K562 (cell line): ENCODE data around the gene PRICKLE2. TPM values are rescaled to one million over a fixed set of nuclear protein-coding genes. Genes with fewer than 3 reads are reported as not detected.

Source experiments
- ATAC-seq: fragments of 200-7000 bp; cut with Tn5 transposase; 3 replicates; pipeline ENCODE4 v1.9.1; 2020; ENCODE audit warnings: moderate library complexity
- BruUV-seq: library from RNA; stranded (reverse); fragments of 400-500 nt; replicated peaks from 2 replicates; lab custom pipeline; 2021; lab: Mats Ljungman, UMichigan
- CTCF ChIA-PET: fragments of 300-600 bp; formaldehyde crosslinking; extraction: SDS; loops from one replicate; lab custom pipeline; 2021; ENCODE audit warnings: low intra/inter-chr PET ratio; lab: Yijun Ruan, JAX
- POLR2A ChIA-PET: fragments of 300-600, 350-650 bp; sonication (Branson Sonifier 250); formaldehyde crosslinking; extraction: SDS; loops from one replicate; lab custom pipeline; 2021; ENCODE audit warnings: antibody characterized with exemption, inconsistent platforms; lab: Yijun Ruan, JAX
- DNase-seq, 4 experiments: peaks; one replicate each; pipeline versions ENCODE4 v3.0.0 to v3.0.0-alpha.2; 2011 to 2018; ENCODE audit warnings: low spot score in 3 of 4, mixed read lengths in 3 of 4; ENCODE audit errors: extremely low read depth in 1 of 4
- FAIRE-seq: peaks from 2 replicates; lab custom pipeline; 2011; peaks lifted over from hg19 to GRCh38; lab: Jason Lieb, UNC
- H2AFZ ChIP-seq: 2 replicates; pipeline ENCODE4 v1.6.0; 2011; ENCODE audit warnings: low read depth, low read length, control low read depth, inconsistent platforms
- H3K27ac ChIP-seq: fragments of 200-600 bp; 3 replicates; pipeline ENCODE4 v1.8.0; 2011; ENCODE audit warnings: low read depth, mild to moderate bottlenecking, control low read depth, inconsistent platforms, low read length, moderate library complexity, mixed read lengths; ENCODE audit errors: extremely low read depth
- H3K27me3 ChIP-seq, 2 experiments: fragments of 300-600 bp in 1 of 2; 2 replicates in 1 of 2; 3 replicates in 1 of 2; pipeline versions ENCODE4 v1.6.0 to v1.8.0; 2011; ENCODE audit warnings: inconsistent platforms in 2 of 2, low read length in 2 of 2, mild to moderate bottlenecking in 1 of 2, mixed read lengths in 1 of 2, moderate library complexity in 1 of 2; ENCODE audit not compliant: control insufficient read depth in 2 of 2, insufficient read depth in 2 of 2
- H3K36me3 ChIP-seq: fragments of 300-600 bp; 3 replicates; pipeline ENCODE4 v1.8.0; 2011; ENCODE audit warnings: mild to moderate bottlenecking, low read length, inconsistent platforms; ENCODE audit not compliant: control insufficient read depth, insufficient read depth
- H3K4me1 ChIP-seq, 2 experiments: fragments of 200-600 bp in 1 of 2; replicated peaks in 1 of 2; 2 replicates in 1 of 2; 3 replicates in 1 of 2; pipeline versions ENCODE4 v1.5.1 to v1.8.0; 2011; ENCODE audit warnings: inconsistent platforms in 2 of 2, low read length in 2 of 2, mild to moderate bottlenecking in 1 of 2, mixed read lengths in 1 of 2, moderate library complexity in 1 of 2; ENCODE audit not compliant: control insufficient read depth in 2 of 2, insufficient read depth in 2 of 2
- H3K4me2 ChIP-seq: 2 replicates; pipeline ENCODE4 v1.6.1; 2011; ENCODE audit warnings: low read length, control low read depth, inconsistent platforms, mixed read lengths; ENCODE audit not compliant: insufficient read depth
- H3K4me3 ChIP-seq: fragments of 200-600 bp; sonication (generic), shearing (Covaris generic); 2 replicates; pipeline ENCODE4 v1.5.1; 2016; ENCODE audit warnings: control low read depth, inconsistent platforms
- H3K79me2 ChIP-seq: fragments of 200-600 bp; 3 replicates; pipeline ENCODE4 v1.8.0; 2011; ENCODE audit warnings: low read length, inconsistent platforms; ENCODE audit not compliant: control insufficient read depth, insufficient read depth
- H3K9ac ChIP-seq, 2 experiments: 2 replicates each; pipeline versions ENCODE4 v1.6.0 to v1.6.1; 2011; ENCODE audit warnings: low read depth in 2 of 2, low read length in 2 of 2, control low read depth in 1 of 2, inconsistent platforms in 1 of 2, mild to moderate bottlenecking in 1 of 2, mixed read lengths in 1 of 2; ENCODE audit not compliant: insufficient read depth in 1 of 2
- H3K9me1 ChIP-seq: one replicate; pipeline ENCODE4 v1.6.0; 2011; ENCODE audit warnings: inconsistent platforms, mild to moderate bottlenecking, low read length, moderate library complexity; ENCODE audit not compliant: control insufficient read depth, insufficient read depth
- H3K9me3 ChIP-seq: replicated peaks from 2 replicates; pipeline ENCODE4 v1.5.1; 2011; ENCODE audit warnings: low read depth, low read length, inconsistent platforms; ENCODE audit not compliant: control insufficient read depth, insufficient read depth
- H4K20me1 ChIP-seq: replicated peaks from 2 replicates; pipeline ENCODE4 v1.6.1; 2011; ENCODE audit warnings: low read length, inconsistent platforms, mixed read lengths; ENCODE audit not compliant: control insufficient read depth, insufficient read depth
- E2F3 ChIP-seq: fragments of 250-450 bp; sonication (Bioruptor Pico); IDR thresholded peaks from 2 replicates; pipeline ENCODE4 v1.4.0; 2020; ENCODE audit warnings: mild to moderate bottlenecking
- ELF2 ChIP-seq: fragments of 250-450 bp; sonication (Bioruptor Pico); IDR thresholded peaks from 2 replicates; pipeline ENCODE4 v1.5.0; 2021; ENCODE audit warnings: mild to moderate bottlenecking
- ETV5 ChIP-seq: sonication (generic); formaldehyde crosslinking; IDR thresholded peaks from 2 replicates; pipeline ENCODE4 v1.4.0; 2020; ENCODE audit warnings: low read depth, mild to moderate bottlenecking, missing genetic modification reagents
- PHF21A ChIP-seq: fragments of 450-650 bp; IDR thresholded peaks from 2 replicates; pipeline ENCODE4 v1.6.1; 2017; ENCODE audit warnings: low read depth, borderline replicate concordance
- PHF8 ChIP-seq: fragments of 200-600 bp; sonication (generic); IDR thresholded peaks from 2 replicates; pipeline ENCODE4 v1.6.1; 2012; ENCODE audit warnings: mixed run types, mild to moderate bottlenecking, inconsistent platforms, low read length, moderate library complexity, borderline replicate concordance
- SIX5 ChIP-seq, 2 experiments: IDR thresholded peaks; 2 replicates each; pipeline ENCODE4 v1.6.1; 2011; ENCODE audit warnings: low read length in 2 of 2, borderline replicate concordance in 1 of 2, low read depth in 1 of 2, mild to moderate bottlenecking in 1 of 2, moderate library complexity in 1 of 2; ENCODE audit not compliant: insufficient read depth in 1 of 2
- SPI1 ChIP-seq: IDR thresholded peaks from 2 replicates; pipeline ENCODE4 v1.6.1; 2011; ENCODE audit warnings: low read depth, low read length, control low read depth, borderline replicate concordance
- TBL1XR1 ChIP-seq, 2 experiments: IDR thresholded peaks; 2 replicates each; pipeline ENCODE4 v1.6.1; 2012; ENCODE audit warnings: improper control_type of control experiment in 2 of 2, low read length in 2 of 2, mild to moderate bottlenecking in 1 of 2
- ZBTB26 ChIP-seq: fragments of 450-650 bp; formaldehyde crosslinking; IDR thresholded peaks from 2 replicates; pipeline ENCODE4 v1.4.0; 2022; ENCODE audit warnings: missing genetic modification characterization
- ZFP36 ChIP-seq: fragments of 150-350 bp; IDR thresholded peaks from 2 replicates; pipeline ENCODE4 v1.6.1; 2018; ENCODE audit warnings: low read length, low read depth; ENCODE audit not compliant: partially characterized antibody
- ZFX ChIP-seq: sonication (generic); formaldehyde crosslinking; IDR thresholded peaks from 2 replicates; pipeline ENCODE4 v1.8.0; 2022; ENCODE audit warnings: mild to moderate bottlenecking, missing genetic modification reagents, moderate library complexity
- ZNF174 ChIP-seq: fragments of 250-450 bp; sonication (Bioruptor Pico); IDR thresholded peaks from 2 replicates; pipeline ENCODE4 v1.4.0; 2020; ENCODE audit warnings: mild to moderate bottlenecking
- ZNF445 ChIP-seq: fragments of 250-450 bp; sonication (Bioruptor Pico); IDR thresholded peaks from 2 replicates; pipeline ENCODE4 v1.4.0; 2020; ENCODE audit warnings: low read depth, mild to moderate bottlenecking, moderate library complexity
- WGBS: fragments of 100-300 bp; shearing (Covaris generic); methylation state at CpG from one replicate; pipeline ENCODE4 v1.1.6; 2016; ENCODE audit warnings: low coverage, mixed read lengths; ENCODE audit not compliant: insufficient coverage; ENCODE audit errors: missing lambda C conversion rate; 5-methylcytosine and 5-hydroxymethylcytosine counted together
- in situ Hi-C: fragments of 300-500 bp; cut with MboI; formaldehyde crosslinking; loops from 4 replicates; pipeline ENCODE4 v1.15.0; 2018; ENCODE audit warnings: inconsistent platforms, mixed read lengths
- intact Hi-C: fragments of 100-400 bp; cut with micrococcal nuclease; formaldehyde crosslinking; loops from 2 replicates; pipeline ENCODE4 v1.14.2; 2022
- polyA plus RNA-seq, 8 experiments: library from polyadenylated mRNA; depleted of rRNA in 4 of 8; stranded (reverse) in 5 of 8; unstranded in 3 of 8; fragments of >200 nt; fragmentation: Nextera tagmentation in 2 of 8; fragmentation: Illumina TruSeq in 1 of 8; extraction: Ambion mirVana in 2 of 8; extraction: Trizol in 1 of 8; gene quantifications; 2 replicates each; pipeline versions ENCODE4 v1.2.1 to v1.2.3, GENCODE V29; 2011 to 2014; ENCODE audit warnings: inconsistent platforms in 1 of 8, missing spikeins in 1 of 8
- total RNA-seq, 7 experiments: library from RNA; depleted of rRNA in 6 of 7; stranded (reverse); fragments of >200 nt in 6 of 7; fragmentation: Illumina TruSeq in 2 of 7; extraction: Trizol in 2 of 7; gene quantifications; 2 replicates each; pipeline versions ENCODE4 v1.2.1 to v1.2.3, GENCODE V29; 2011 to 2021; ENCODE audit warnings: low replicate concordance in 1 of 7

PRICKLE2 gene
- total and polyA plus RNA-seq, 9 of the 15 experiments (the other 6 are each of a cell fraction or from before 2014, with no cell fraction given), result 0.07 to 0.09 TPM; not detected in 7

GRCh38 chr3:64213224-64213878, 11.9 kb downstream of the PRICKLE2 start:
- no peak for FAIRE-seq
- DNase-seq, result no peak
- H3K79me2 ChIP-seq, result no peaks in the 10 kb centered on the region
- no TSS peak for BruUV-seq
- no peak overlapping the region for H3K4me3 ChIP-seq
- no peak overlapping the region for H3K27ac ChIP-seq
- intact Hi-C loops, result no loop called here
- in situ Hi-C loops, result no loop called here
- ATAC-seq, result no peak
- no peak overlapping the region for H3K9ac ChIP-seq
- H3K9me1 ChIP-seq, result no peaks in the 10 kb centered on the region
- no peaks in the 10 kb centered on the region for H3K4me1 ChIP-seq
- 0% methylated on average over 7 of the region's 9 CpGs for WGBS
- ChIA-PET POLR2A (no interaction called here), CTCF (no interaction called here)
- no peaks in the 10 kb centered on the region for H3K9me3 ChIP-seq
- peaks cover 0 to 5% of the 10 kb centered on the region in 2 experiments; a peak in 2 of 5 replicates for H3K27me3 ChIP-seq
- no peak overlapping the region for H3K4me2 ChIP-seq
- no peaks in the 10 kb centered on the region for H3K36me3 ChIP-seq
- no peak overlapping the region for H2AFZ ChIP-seq
- H4K20me1 ChIP-seq, result no peaks in the 10 kb centered on the region
- TF ChIP-seq ZFX (no peak), SPI1 (no peak), ZNF174 (CRISPR knock-in tag) (no peak), ZBTB26 (no peak), ETV5 (no peak), PHF8 (no peak), ELF2 (CRISPR knock-in tag) (no peak), TBL1XR1 (IDR thresholded peaks at IDR 0.05; ENCODE audit: low read length in 2 of 2) (no peak), E2F3 (CRISPR knock-in tag) (no peak), ZNF445 (CRISPR knock-in tag) (no peak), ZFP36 (no peak), PHF21A (no peak), SIX5 (IDR thresholded peaks at IDR 0.05; ENCODE audit: borderline replicate concordance in 1 of 2, insufficient read depth in 1 of 2, low read depth in 1 of 2, low read length in 2 of 2) (no peak)
